PFSK-1 (cell line): ENCODE measurements around the gene RGP1.

ENCODE experiments used
- POLR2AphosphoS5 ChIP-seq: IDR thresholded peaks from 2 replicates; pipeline ENCODE4 v1.6.1; 2012; ENCODE audit warnings: low read depth, mild to moderate bottlenecking, control low read depth, low read length, moderate library complexity
- REST ChIP-seq, 2 experiments: IDR thresholded peaks; 2 replicates each; pipeline versions ENCODE4 v1.6.1 to v1.8.0; 2011 to 2012; ENCODE audit warnings: low read depth in 2 of 2, low read length in 2 of 2, control low read depth in 1 of 2, inconsistent platforms in 1 of 2, mild to moderate bottlenecking in 1 of 2, moderate library complexity in 1 of 2; ENCODE audit not compliant: insufficient read depth in 1 of 2
- TAF1 ChIP-seq: IDR thresholded peaks from 2 replicates; pipeline ENCODE4 v1.6.1; 2012; ENCODE audit warnings: low read length, control low read depth, borderline replicate concordance; ENCODE audit not compliant: insufficient read depth

- TF ChIP-seq TAF1: no peak
- no peak for TF ChIP-seq REST (IDR thresholded peaks at IDR 0.05; ENCODE audit: insufficient read depth in 1 of 2, low read depth in 2 of 2, low read length in 2 of 2)
- TF ChIP-seq POLR2AphosphoS5: no peak
Observed at GRCh38 chr9:35740243-35740642, 8.8 kb upstream of the RGP1 start.
